PC-3 (cell line): ENCODE measurements around the gene ADGRV1.

ENCODE experiments used
- EZH2phosphoT487 ChIP-seq: fragments of 300-600 bp; sonication (generic); IDR thresholded peaks from 2 replicates; pipeline ENCODE4 v1.6.1; 2018; ENCODE audit warnings: mild to moderate bottlenecking, antibody characterized with exemption, low read length, borderline replicate concordance
- TF ChIP-seq, protein P1 (sequence below): fragments of 300-600 bp; sonication (generic); conservative IDR thresholded peaks from 2 replicates; pipeline ENCODE4 v1.5.1; 2017; ENCODE audit warnings: antibody characterized with exemption, low read depth, mild to moderate bottlenecking, low read length

DNA sequence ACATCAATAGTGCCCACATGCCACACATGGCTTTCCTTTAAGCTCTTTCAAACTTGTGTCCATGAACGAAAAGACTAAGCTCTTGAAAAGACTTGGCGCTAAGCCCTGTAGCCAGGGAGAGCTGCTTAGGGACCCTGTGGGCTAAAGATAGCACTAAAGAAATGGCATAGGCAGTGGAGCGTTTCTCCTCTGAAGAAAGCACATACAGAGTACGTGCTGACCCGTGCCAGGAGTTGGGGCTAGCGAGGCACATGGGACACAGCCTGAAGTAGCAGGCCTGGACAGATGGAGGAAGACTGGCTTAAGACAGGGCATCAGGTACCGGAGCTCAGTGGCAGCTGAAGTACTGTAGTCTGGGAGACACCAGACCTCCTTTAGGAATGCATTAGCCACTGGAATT is 39.7 kb downstream of the ADGRV1 start:
- TF ChIP-seq EZH2phosphoT487: no peak
- TF ChIP-seq, protein P1, sequence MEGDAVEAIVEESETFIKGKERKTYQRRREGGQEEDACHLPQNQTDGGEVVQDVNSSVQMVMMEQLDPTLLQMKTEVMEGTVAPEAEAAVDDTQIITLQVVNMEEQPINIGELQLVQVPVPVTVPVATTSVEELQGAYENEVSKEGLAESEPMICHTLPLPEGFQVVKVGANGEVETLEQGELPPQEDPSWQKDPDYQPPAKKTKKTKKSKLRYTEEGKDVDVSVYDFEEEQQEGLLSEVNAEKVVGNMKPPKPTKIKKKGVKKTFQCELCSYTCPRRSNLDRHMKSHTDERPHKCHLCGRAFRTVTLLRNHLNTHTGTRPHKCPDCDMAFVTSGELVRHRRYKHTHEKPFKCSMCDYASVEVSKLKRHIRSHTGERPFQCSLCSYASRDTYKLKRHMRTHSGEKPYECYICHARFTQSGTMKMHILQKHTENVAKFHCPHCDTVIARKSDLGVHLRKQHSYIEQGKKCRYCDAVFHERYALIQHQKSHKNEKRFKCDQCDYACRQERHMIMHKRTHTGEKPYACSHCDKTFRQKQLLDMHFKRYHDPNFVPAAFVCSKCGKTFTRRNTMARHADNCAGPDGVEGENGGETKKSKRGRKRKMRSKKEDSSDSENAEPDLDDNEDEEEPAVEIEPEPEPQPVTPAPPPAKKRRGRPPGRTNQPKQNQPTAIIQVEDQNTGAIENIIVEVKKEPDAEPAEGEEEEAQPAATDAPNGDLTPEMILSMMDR: no peak
